Stimulated activated CD4-positive, alpha-beta T cell treated with anti-CD3 and anti-CD28 coated beads, Interleukin-1b, Interleukin-23, amount 100 ng/mL, for 4 hours (primary cell): Measurements from ENCODE around the gene CACNA1H.
"Not testable (repeated sequence)": the region's sequence is repeated elsewhere in the genome, so short reads cannot be mapped to it uniquely, and the experiment has no call there.

Experiments used
- DNase-seq, 2 donors: peaks; one replicate each; pipeline ENCODE4 v3.0.0-alpha.2; 2020; ENCODE audit warnings: low read depth in 2 of 2

Gene CACNA1H

GRCh38 chr16:1174477-1175357 is 21.8 kb downstream of the CACNA1H start:
- no peak for DNase-seq

GRCh38 chr16:1175566-1176279 is 22.8 kb downstream of the CACNA1H start:
- DNase-seq, result no peak

GRCh38 chr16:1176280-1176897 is 23.5 kb downstream of the CACNA1H start:
- DNase-seq, result no peak

- no peak for DNase-seq
Observed at GRCh38 chr16:1177053-1177452, 24.1 kb downstream of the CACNA1H start.

GRCh38 chr16:1177750-1178149 is 24.8 kb downstream of the CACNA1H start:
- no peak for DNase-seq

- DNase-seq, result no peak
Observed at GRCh38 chr16:1178295-1178910, 25.5 kb downstream of the CACNA1H start.

- DNase-seq, result no peak
Observed at GRCh38 chr16:1180549-1181403, 27.9 kb downstream of the CACNA1H start.

- DNase-seq, result no peak
Observed at GRCh38 chr16:1181404-1182315, 28.8 kb downstream of the CACNA1H start.

- no peak for DNase-seq
Observed at GRCh38 chr16:1182316-1182671, 29.4 kb downstream of the CACNA1H start.

- no peak for DNase-seq
Observed at GRCh38 chr16:1182950-1183907, 30.3 kb downstream of the CACNA1H start.

- DNase-seq, result no peak
Observed at GRCh38 chr16:1184156-1184868, 31.4 kb downstream of the CACNA1H start.

- no peak for DNase-seq
Observed at GRCh38 chr16:1184980-1185379, 32.1 kb downstream of the CACNA1H start.

GRCh38 chr16:1185460-1186207 is 32.7 kb downstream of the CACNA1H start:
- DNase-seq, result not testable (repeated sequence)

GRCh38 chr16:1188432-1189189 is 35.7 kb downstream of the CACNA1H start:
- DNase-seq, result peak; percentile 8 to 40

GRCh38 chr16:1189455-1189854 is 36.5 kb downstream of the CACNA1H start:
- DNase-seq, result no peak

GRCh38 chr16:1190789-1191188 is 37.9 kb downstream of the CACNA1H start:
- DNase-seq, result not testable (repeated sequence)
